Neural cell (in vitro differentiated cells): ENCODE data around the gene KRTAP21-2. TPM values are rescaled to one million over a fixed set of nuclear protein-coding genes. Genes with fewer than 3 reads are reported as not detected.

Source experiments
- H2AFZ ChIP-seq: fragments of 200-600, 300-800 bp; sonication (generic), shearing (Covaris generic); 2 replicates; pipeline ENCODE4 v1.6.0; 2014; ENCODE audit warnings: low read depth, mild to moderate bottlenecking, antibody characterized with exemption, low read length, moderate library complexity
- H3F3A ChIP-seq: fragments of 200-600 bp; shearing (Covaris generic); 2 replicates; pipeline ENCODE4 v1.6.1; 2016; ENCODE audit warnings: mild to moderate bottlenecking, moderate library complexity, mixed read lengths, antibody characterized with exemption, low read length; ENCODE audit not compliant: insufficient read depth, poor library complexity, severe bottlenecking
- H3K27ac ChIP-seq: fragments of 200-600, 300-800 bp; sonication (generic), shearing (Covaris generic); 2 replicates; pipeline ENCODE4 v1.5.1; 2014; ENCODE audit warnings: mild to moderate bottlenecking, low read length, moderate library complexity
- H3K27me3 ChIP-seq: fragments of 300-800, 200-600 bp; sonication (generic), shearing (Covaris generic); 2 replicates; pipeline ENCODE4 v1.6.0; 2014; ENCODE audit warnings: mild to moderate bottlenecking, low read depth, low read length, moderate library complexity; ENCODE audit not compliant: insufficient read depth
- H3K36me3 ChIP-seq: fragments of 300-800, 200-600 bp; sonication (generic), shearing (Covaris generic); 2 replicates; pipeline ENCODE4 v1.5.1; 2014; ENCODE audit warnings: mild to moderate bottlenecking, antibody characterized with exemption, low read length, moderate library complexity; ENCODE audit not compliant: insufficient read depth
- H3K4me2 ChIP-seq: fragments of 300-800, 200-600 bp; sonication (generic), shearing (Covaris generic); 2 replicates; pipeline ENCODE4 v1.6.0; 2014; ENCODE audit warnings: mild to moderate bottlenecking, low read length
- H3K4me3 ChIP-seq: fragments of 300-800, 200-600 bp; sonication (generic), shearing (Covaris generic); 2 replicates; pipeline ENCODE4 v1.5.1; 2014; ENCODE audit warnings: mild to moderate bottlenecking, low read length, moderate library complexity
- H3K79me2 ChIP-seq: fragments of 200-600 bp; shearing (Covaris generic); replicated peaks from 2 replicates; pipeline ENCODE4 v1.6.0; 2014; ENCODE audit warnings: mild to moderate bottlenecking, low read length, moderate library complexity; ENCODE audit not compliant: insufficient read depth
- H3K9ac ChIP-seq: fragments of 300-800, 200-600 bp; sonication (generic), shearing (Covaris generic); 2 replicates; pipeline ENCODE4 v1.6.1; 2016; ENCODE audit warnings: mild to moderate bottlenecking, low read length, mixed read lengths
- H3K9me2 ChIP-seq: fragments of 200-600 bp; shearing (Covaris generic); 2 replicates; pipeline ENCODE4 v1.6.1; 2016; ENCODE audit warnings: mild to moderate bottlenecking, low read length, mixed read lengths; ENCODE audit not compliant: insufficient read depth
- H3K9me3 ChIP-seq: fragments of 200-600, 300-800 bp; sonication (generic), shearing (Covaris generic); 2 replicates; pipeline ENCODE4 v1.6.1; 2016; ENCODE audit warnings: mild to moderate bottlenecking, mixed run types, low read length, moderate library complexity, mixed read lengths
- H4K20me1 ChIP-seq: fragments of 200-600 bp; shearing (Covaris generic); 2 replicates; pipeline ENCODE4 v1.6.1; 2016; ENCODE audit warnings: mild to moderate bottlenecking, mixed run types; ENCODE audit not compliant: insufficient read depth
- CTCF ChIP-seq: fragments of 450-650 bp; IDR thresholded peaks from 2 replicates; pipeline ENCODE4 v1.5.1; 2014; ENCODE audit warnings: antibody characterized with exemption, mild to moderate bottlenecking, moderate library complexity; ENCODE audit not compliant: poor library complexity, severe bottlenecking
- EP300 ChIP-seq: fragments of 450-650 bp; conservative IDR thresholded peaks from 2 replicates; pipeline ENCODE4 v1.6.1; 2014; ENCODE audit warnings: antibody characterized with exemption, mild to moderate bottlenecking, moderate library complexity; ENCODE audit not compliant: poor library complexity, severe bottlenecking
- EZH2 ChIP-seq: fragments of 200-600, 300-800 bp; shearing (Covaris generic), sonication (generic); IDR thresholded peaks from 2 replicates; pipeline ENCODE4 v1.6.1; 2014; ENCODE audit warnings: antibody characterized with exemption, low read length, borderline replicate concordance, mild to moderate bottlenecking; ENCODE audit not compliant: insufficient read depth, poor library complexity, severe bottlenecking
- MXI1 ChIP-seq: fragments of 450-650 bp; conservative IDR thresholded peaks from 2 replicates; pipeline ENCODE4 v1.6.1; 2014; ENCODE audit warnings: antibody characterized with exemption, mild to moderate bottlenecking; ENCODE audit not compliant: poor library complexity, severe bottlenecking
- POLR2AphosphoS5 ChIP-seq: IDR thresholded peaks from 2 replicates; pipeline ENCODE4 v1.6.1; 2012
- RAD21 ChIP-seq: fragments of 450-650 bp; conservative IDR thresholded peaks from 2 replicates; pipeline ENCODE4 v1.6.1; 2014; ENCODE audit warnings: antibody characterized with exemption, mild to moderate bottlenecking, moderate library complexity
- REST ChIP-seq: IDR thresholded peaks from 2 replicates; pipeline ENCODE4 v1.6.1; 2012; ENCODE audit warnings: borderline replicate concordance
- SMC3 ChIP-seq: fragments of 450-650 bp; conservative IDR thresholded peaks from 2 replicates; pipeline ENCODE4 v1.6.1; 2014; ENCODE audit warnings: antibody characterized with exemption, mild to moderate bottlenecking, moderate library complexity; ENCODE audit not compliant: poor library complexity
- TAF1 ChIP-seq: IDR thresholded peaks from 2 replicates; pipeline ENCODE4 v1.6.1; 2012; ENCODE audit warnings: low read depth
- polyA plus RNA-seq: library from polyadenylated mRNA; depleted of rRNA; stranded (reverse); fragments of >200 nt; gene quantifications from 2 replicates; pipeline ENCODE4 v1.2.3, GENCODE V29; 2014

KRTAP21-2 gene
- polyA plus RNA-seq, 1 donor from 2014 or later, result not detected

GRCh38 chr21:30714946-30715345 is 32.1 kb downstream of the KRTAP21-2 start:
- Histone ChIP-seq H3K36me3 (no peaks in the 10 kb centered on the region), H3K4me3 (no peak overlapping the region), H3K4me2 (no peak overlapping the region), H3K9ac (no peak overlapping the region), H3F3A (no peaks in the 10 kb centered on the region), H3K9me2 (no peaks in the 10 kb centered on the region), H3K27ac (no peak overlapping the region), H3K27me3 (no peaks in the 10 kb centered on the region), H3K79me2 (no peaks in the 10 kb centered on the region), H4K20me1 (no peaks in the 10 kb centered on the region), H2AFZ (no peak overlapping the region), H3K9me3 (no peaks in the 10 kb centered on the region)
- no peak for TF ChIP-seq REST
- no peak for TF ChIP-seq MXI1
- TF ChIP-seq TAF1, result no peak
- no peak for TF ChIP-seq EP300
- TF ChIP-seq RAD21, result no peak
- no peak for TF ChIP-seq EZH2
- no peak for TF ChIP-seq POLR2AphosphoS5
- TF ChIP-seq CTCF, result no peak
- no peak for TF ChIP-seq SMC3

GRCh38 chr21:30714456-30714855 is 32.6 kb downstream of the KRTAP21-2 start:
- H4K20me1 ChIP-seq, result no peaks in the 10 kb centered on the region
- H3K9me2 ChIP-seq, result no peaks in the 10 kb centered on the region

More at GRCh38 chr21:30714456-30714855, 32.6 kb downstream of the KRTAP21-2 start:
- no peaks in the 10 kb centered on the region for H3K27me3 ChIP-seq
- no peaks in the 10 kb centered on the region for H3K79me2 ChIP-seq
- no peak overlapping the region for H3K9ac ChIP-seq
- H3F3A ChIP-seq, result no peaks in the 10 kb centered on the region
- no peak overlapping the region for H2AFZ ChIP-seq
- H3K36me3 ChIP-seq, result no peaks in the 10 kb centered on the region
- H3K9me3 ChIP-seq, result no peaks in the 10 kb centered on the region
- H3K4me2 ChIP-seq, result no peak overlapping the region
- H3K27ac ChIP-seq, result no peak overlapping the region
- TF ChIP-seq SMC3 (no peak), TAF1 (no peak), REST (no peak), POLR2AphosphoS5 (no peak), MXI1 (no peak), EZH2 (no peak), EP300 (no peak), RAD21 (no peak), CTCF (no peak)
- H3K4me3 ChIP-seq, result no peak overlapping the region
